SKM-1 (cell line): ENCODE measurements around the gene MRPS10.
"Not testable (repeated sequence)": the region's sequence is repeated elsewhere in the genome, so short reads cannot be mapped to it uniquely, and the experiment has no call there.

Experiments
- DNase-seq: peaks from one replicate; lab custom pipeline; 2025; ENCODE audit not compliant: unreplicated experiment; lab: John Stamatoyannopoulos, UW

MRPS10 gene

DNA sequence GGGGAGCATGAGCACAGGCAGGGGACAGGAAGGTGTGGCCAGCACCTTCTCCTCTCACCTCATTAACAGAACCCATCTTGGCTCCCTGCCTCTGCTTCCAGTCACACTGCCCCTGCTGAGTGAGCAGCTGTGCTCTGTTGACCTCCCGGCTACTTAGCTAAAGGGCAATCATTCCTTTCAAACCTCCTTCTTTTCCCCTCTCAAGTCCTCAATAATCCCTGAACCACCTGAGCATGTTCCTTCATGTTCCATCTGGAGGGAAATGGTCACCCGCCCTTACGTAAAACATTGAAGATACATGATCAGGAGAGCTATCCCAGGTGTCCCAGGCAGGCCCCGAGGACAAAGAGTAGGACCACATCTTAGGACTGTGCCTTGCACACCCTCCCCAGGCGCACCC is 21.7 kb upstream of the MRPS10 start:
- DNase-seq: no peak

GRCh38 chr6:42237857-42238256 is 20.2 kb upstream of the MRPS10 start:
- no peak for DNase-seq

- no peak for DNase-seq
Measured at GRCh38 chr6:42236682-42237473, 19.2 kb upstream of the MRPS10 start.

GRCh38 chr6:42236030-42236429 is 18.4 kb upstream of the MRPS10 start:
- DNase-seq: no peak

- DNase-seq: no peak
Measured at GRCh38 chr6:42232035-42232434, 14.4 kb upstream of the MRPS10 start.

DNA sequence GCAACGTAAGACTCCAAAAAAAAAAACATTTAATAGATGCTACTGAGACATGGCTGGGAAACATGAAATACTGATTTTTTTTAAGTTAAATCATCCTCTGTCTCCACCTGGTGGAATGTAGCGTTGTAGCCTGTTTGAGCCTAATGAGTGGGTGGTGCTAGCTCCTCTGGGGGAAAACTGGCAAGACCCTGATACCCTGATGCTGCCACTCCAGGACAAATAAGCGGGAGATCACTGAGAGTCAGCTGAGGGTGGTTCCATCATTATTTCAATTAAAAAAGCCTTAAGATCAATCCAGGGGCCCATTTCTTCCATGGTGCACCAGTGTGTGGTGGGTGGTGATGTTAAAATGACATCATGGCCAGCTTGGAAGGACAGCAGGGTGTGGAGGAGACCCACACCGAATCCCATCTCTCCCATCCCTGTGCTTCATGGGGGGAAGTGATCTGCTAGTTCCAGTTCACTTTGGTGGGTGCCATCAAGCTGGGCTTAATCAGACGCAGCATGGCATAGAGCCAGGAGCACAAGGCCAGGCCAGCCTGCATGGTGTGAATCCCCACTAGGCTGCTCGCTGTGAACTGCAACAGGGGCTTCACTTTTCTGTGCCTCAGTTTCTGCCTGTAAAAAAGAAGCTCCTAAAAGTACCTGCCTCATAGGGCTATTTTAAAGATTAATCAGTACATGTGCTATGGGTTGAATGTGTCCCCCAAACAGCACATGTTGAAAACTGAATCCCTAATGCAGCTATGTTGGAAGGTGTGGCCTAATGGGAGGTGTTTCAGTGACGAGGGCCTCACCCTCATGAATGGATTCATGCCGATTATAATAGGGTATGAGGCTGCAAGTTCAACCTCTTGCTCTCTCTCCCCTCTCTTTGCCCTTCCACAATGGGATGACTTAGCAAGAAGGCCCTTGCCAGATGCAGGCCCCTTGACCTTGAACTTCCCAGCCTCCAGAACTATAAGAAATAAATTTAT is 13.0 kb upstream of the MRPS10 start:
- DNase-seq: no peak

DNA sequence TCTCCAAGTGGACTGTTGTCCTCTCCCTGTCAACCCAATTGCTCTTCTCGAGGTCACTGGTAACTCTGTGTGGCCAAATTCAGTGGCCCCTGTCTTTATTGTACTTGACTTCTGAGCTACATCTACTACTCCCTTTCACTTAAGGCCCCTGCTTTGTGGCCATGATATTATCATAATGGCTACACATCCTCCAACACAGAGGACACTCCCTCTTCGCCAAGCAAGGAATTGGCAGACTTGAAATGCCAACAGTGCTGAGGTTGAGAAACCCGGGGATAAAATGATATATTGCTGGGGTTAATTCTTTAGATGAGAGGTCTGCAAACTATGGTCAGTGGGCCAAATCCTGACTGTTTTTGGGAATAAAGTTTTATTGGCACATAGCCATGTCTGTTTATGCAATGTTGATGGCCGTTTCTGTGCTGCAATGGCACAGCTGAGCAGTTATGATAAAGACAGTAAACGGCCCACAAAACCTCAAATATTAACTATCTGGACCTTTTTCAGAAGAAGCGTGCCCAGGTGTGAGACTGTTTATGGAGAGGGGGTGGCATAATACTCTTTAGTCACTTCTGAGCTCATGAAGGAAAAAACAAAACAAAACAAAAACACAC is 12.0 kb upstream of the MRPS10 start:
- no peak for DNase-seq

DNA sequence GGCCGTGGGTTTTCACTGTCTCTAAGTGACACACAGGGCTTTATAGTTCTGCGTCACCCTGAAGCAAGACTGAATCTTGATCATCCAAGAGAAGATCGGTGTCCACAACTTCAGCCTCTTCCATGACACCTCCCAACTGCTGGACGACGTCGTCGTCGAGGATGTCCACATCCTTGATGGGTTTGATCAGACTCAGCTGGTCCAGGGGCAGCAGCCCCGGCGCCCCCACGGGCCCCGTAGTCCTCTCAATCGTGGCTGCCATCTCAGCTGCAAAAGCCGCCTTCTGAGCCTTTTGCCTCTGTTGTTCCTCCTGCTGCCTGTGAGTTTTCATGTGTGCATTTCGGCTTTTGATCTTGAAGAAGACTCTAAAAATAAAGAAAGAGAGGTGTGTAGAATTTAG is 10.6 kb upstream of the MRPS10 start:
- no peak for DNase-seq

DNA sequence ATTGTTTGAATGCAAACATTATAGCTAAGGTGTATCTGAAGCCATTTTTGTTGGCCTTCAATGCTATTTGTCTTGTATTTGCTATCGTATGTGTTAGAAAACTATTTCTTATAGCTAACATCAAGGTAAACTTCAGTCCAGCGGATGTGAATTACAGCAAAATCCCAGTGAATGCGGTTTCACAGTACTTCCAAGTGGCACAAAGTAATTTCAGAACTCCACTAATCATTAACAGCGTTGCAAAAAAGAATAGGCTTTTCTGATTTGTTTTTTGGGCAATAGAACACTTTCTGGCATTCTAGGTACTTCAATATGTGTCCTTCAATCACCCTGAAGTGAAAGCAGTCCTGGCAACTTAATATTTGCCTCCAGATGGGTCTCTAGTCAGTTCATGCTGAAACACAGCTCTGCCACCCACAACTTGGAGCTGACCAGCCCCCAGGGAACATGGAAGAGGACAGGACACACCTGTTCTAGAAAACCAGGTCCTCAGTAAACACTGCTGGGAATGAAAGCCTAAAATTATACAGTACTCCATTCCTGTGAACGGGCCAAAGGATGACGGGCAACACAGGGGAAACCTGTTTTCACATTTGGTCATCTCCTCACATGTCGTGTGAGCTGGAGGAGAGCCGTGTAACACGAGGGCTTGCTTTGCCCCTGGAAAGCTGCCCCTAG is 9.7 kb upstream of the MRPS10 start:
- no peak for DNase-seq

DNA sequence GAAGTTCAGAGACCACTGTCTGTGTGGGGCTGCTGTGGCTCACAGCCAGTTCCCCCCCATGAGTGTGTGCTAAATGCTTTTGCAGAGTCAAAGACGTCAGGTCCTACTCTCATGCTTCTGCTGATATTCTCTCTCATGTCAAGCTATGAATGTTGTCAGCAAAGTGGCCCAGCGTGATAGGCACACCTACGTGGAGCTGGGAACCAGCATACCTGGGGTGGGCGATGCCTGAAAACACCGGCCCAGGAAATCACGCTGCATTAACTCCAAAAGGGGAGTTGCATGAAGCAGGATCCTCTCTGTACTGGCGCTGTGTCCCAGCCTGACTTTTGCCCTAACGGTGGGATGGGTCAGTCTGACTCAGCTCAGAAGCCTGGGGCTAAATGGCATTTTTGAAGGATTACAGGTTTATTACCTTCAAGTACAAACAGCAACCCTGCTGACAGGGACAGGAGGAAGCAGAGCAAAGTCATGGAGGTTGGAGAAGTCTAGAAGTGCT is 9.0 kb upstream of the MRPS10 start:
- no peak for DNase-seq

- no peak for DNase-seq
Measured at GRCh38 chr6:42226161-42226611, 8.5 kb upstream of the MRPS10 start.

DNA sequence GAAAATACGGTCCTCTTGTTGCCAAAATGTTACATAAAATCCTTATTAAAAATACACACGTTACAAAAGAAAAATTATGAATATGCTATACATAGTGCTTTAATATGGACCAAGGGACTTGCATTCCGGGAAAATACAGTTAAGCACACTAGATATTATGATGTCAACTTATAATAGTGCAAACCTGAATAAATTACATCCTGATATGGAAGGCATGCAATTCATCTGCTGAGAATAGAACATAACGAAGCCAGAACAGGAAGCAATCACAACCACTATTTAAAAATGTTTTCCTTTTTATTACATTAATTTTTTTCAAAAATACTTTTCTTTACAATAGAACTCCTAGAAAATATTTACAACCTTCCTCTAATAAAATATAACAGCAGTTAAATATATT is 7.8 kb upstream of the MRPS10 start:
- no peak for DNase-seq

GRCh38 chr6:42225029-42225339 is 7.3 kb upstream of the MRPS10 start:
- DNase-seq: no peak

DNA sequence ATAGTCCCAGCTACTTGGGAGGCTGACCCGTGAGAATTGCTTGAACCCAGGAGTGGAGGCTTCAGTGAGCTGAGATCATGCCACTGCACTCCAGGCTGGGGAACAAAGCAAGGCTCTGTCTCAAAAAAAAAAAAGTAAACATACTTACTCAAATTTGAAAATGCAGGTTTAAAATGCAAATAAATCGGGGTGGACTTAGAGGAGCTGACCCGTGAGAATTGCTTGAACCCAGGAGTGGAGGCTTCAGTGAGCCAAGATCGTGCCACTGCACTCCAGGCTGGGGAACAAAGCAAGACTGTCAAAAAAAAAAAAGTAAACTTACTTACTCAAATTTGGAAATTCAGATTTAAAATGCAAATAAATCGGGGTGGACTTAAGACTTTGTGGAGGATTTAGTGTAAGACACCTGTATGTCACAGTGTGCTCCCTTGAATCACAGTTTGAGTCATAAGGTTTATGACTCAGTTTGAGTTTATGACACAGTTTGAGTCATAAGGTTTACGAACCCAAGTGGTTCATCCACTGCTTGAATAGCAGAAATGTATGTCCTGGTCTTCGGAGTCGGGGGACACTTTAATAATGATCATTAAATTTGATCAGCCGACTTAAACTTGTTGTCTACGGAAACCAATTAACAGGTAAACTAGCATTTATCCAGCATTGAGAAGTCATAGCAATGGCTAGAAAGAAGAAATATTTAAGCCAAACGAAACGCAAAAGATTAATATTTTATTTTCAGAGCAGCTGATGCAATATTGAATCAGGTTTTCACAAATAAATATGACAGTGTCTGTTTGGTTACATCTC is 6.8 kb upstream of the MRPS10 start:
- no peak for DNase-seq

- DNase-seq: no peak
Measured at GRCh38 chr6:42222448-42222847, 4.8 kb upstream of the MRPS10 start.

GRCh38 chr6:42221546-42221945 is 3.9 kb upstream of the MRPS10 start:
- no peak for DNase-seq

- no peak for DNase-seq
Measured at GRCh38 chr6:42220807-42221206, 3.1 kb upstream of the MRPS10 start.

DNA sequence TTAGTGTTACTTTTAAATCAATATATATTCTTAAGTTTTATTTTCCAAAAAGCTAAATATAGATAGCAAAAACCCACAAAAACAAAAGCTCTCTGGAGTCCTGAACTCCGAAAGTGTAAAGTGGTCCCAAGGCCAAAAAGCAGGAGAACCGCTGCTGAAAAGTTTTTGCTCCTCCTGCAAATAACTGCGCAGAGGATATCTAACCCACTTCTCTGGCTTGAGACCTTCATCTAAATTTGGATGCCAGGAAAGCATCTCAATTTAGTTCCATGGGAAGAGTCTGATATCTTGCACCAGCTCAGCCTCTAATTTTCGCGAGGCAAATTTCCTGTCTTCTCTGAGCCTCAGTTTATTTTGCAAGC is 523 bp downstream of the MRPS10 start:
- no peak for DNase-seq

- DNase-seq: not testable (repeated sequence)
Measured at GRCh38 chr6:42216495-42216894, 1.2 kb downstream of the MRPS10 start.

- DNase-seq: no peak
Measured at GRCh38 chr6:42212442-42212841, 5.2 kb downstream of the MRPS10 start.
